HCT116 (cell line): Measurements from ENCODE around the gene CKM. TPM values are rescaled to one million over a fixed set of nuclear protein-coding genes. Genes with fewer than 3 reads are reported as not detected.

Experiments used
- ATAC-seq: fragments of 200-7000 bp; cut with Tn5 transposase; 2 replicates; pipeline ENCODE4 v1.9.1; 2020; ENCODE audit warnings: mild to moderate bottlenecking, moderate library complexity
- BruUV-seq: library from RNA; stranded (reverse); fragments of 400-500 nt; replicated peaks from 2 replicates; lab custom pipeline; 2021; lab: Mats Ljungman, UMichigan
- CTCF ChIA-PET: fragments of 300-600 bp; sonication (Branson Sonifier 250); formaldehyde crosslinking; loops from one replicate; lab custom pipeline; 2021; ENCODE audit warnings: antibody characterized with exemption; lab: Charles Lee
- POLR2A ChIA-PET: fragments of 300-600, 350-600 bp; sonication (Branson Sonifier 250); formaldehyde crosslinking; loops from one replicate; lab custom pipeline; 2021; ENCODE audit warnings: antibody characterized with exemption; lab: Charles Lee
- RAD21 ChIA-PET, 2 experiments: fragments of 300-600 bp; sonication (Branson Sonifier 250); formaldehyde crosslinking; loops; one replicate each; lab custom pipeline; 2023; ENCODE audit warnings: low total read pairs in 2 of 2; ENCODE audit not compliant: uncharacterized antibody in 2 of 2, unreplicated experiment in 2 of 2, low non-redundant PET in 1 of 2; lab: Charles Lee
- DNase-seq: peaks from one replicate; pipeline ENCODE4 v3.0.0-alpha.2; 2010; ENCODE audit warnings: low read depth, low spot score
- H2AFZ ChIP-seq: fragments of 200-600 bp; shearing (Covaris generic), sonication (generic); 2 replicates; pipeline ENCODE4 v1.6.1; 2017; ENCODE audit warnings: low read depth, mixed run types, mixed read lengths, antibody characterized with exemption, low read length; ENCODE audit not compliant: poor library complexity, severe bottlenecking
- H3K27ac ChIP-seq: 2 replicates; pipeline ENCODE4 v1.5.1; 2012; ENCODE audit warnings: low read depth, low read length
- H3K27me3 ChIP-seq: fragments of 200-600 bp; sonication (generic); 2 replicates; pipeline ENCODE4 v1.6.1; 2016; ENCODE audit warnings: mixed run types, low read length, mixed read lengths; ENCODE audit not compliant: insufficient read depth
- H3K36me3 ChIP-seq, 2 experiments: fragments of 200-500 bp in 1 of 2; fragments of 200-600 bp in 1 of 2; sonication (Bioruptor generic) in 1 of 2; sonication (generic) in 1 of 2; 2 replicates each; pipeline versions ENCODE4 v1.5.1 to v1.6.1; 2014 to 2016; ENCODE audit warnings: low read length in 2 of 2, inconsistent platforms in 1 of 2, mixed read lengths in 1 of 2, mixed run types in 1 of 2; ENCODE audit not compliant: insufficient read depth in 2 of 2, control insufficient read depth in 1 of 2
- H3K4me1 ChIP-seq, 2 experiments: fragments of 200-600 bp in 1 of 2; sonication (generic) in 1 of 2; 2 replicates each; pipeline versions ENCODE4 v1.5.1 to v1.6.1; 2012 to 2017; ENCODE audit warnings: low read length in 2 of 2, inconsistent platforms in 1 of 2, mild to moderate bottlenecking in 1 of 2, mixed read lengths in 1 of 2, mixed run types in 1 of 2, moderate library complexity in 1 of 2; ENCODE audit not compliant: insufficient read depth in 2 of 2, control insufficient read depth in 1 of 2
- H3K4me2 ChIP-seq: fragments of 200-600 bp; sonication (generic); 2 replicates; pipeline ENCODE4 v1.6.1; 2017; ENCODE audit warnings: mixed run types, low read length, mixed read lengths
- H3K4me3 ChIP-seq, 2 experiments: fragments of 200-600 bp in 1 of 2; sonication (generic) in 1 of 2; replicated peaks in 1 of 2; 2 replicates each; pipeline ENCODE4 v1.5.1; 2011 to 2016; ENCODE audit warnings: low read length in 2 of 2, control low read depth in 1 of 2, low read depth in 1 of 2, mild to moderate bottlenecking in 1 of 2, mixed read lengths in 1 of 2, mixed run types in 1 of 2
- H3K79me2 ChIP-seq: fragments of 200-600 bp; sonication (generic); 2 replicates; pipeline ENCODE4 v1.6.1; 2017; ENCODE audit warnings: mild to moderate bottlenecking, mixed run types, low read length, moderate library complexity, mixed read lengths; ENCODE audit not compliant: insufficient read depth
- H3K9ac ChIP-seq: fragments of 200-600 bp; sonication (generic); 2 replicates; pipeline ENCODE4 v1.6.1; 2016; ENCODE audit warnings: low read length, mixed read lengths
- H3K9me2 ChIP-seq: fragments of 200-600 bp; sonication (generic), shearing (Covaris generic); 2 replicates; pipeline ENCODE4 v1.6.1; 2017; ENCODE audit warnings: mixed run types, mild to moderate bottlenecking, moderate library complexity; ENCODE audit not compliant: insufficient read depth
- H3K9me3 ChIP-seq, 2 experiments: fragments of 200-500 bp in 1 of 2; fragments of 200-600 bp in 1 of 2; sonication (Bioruptor generic) in 1 of 2; sonication (generic) in 1 of 2; 2 replicates each; pipeline ENCODE4 v1.6.1; 2014 to 2017; ENCODE audit warnings: low read length in 2 of 2, mixed read lengths in 2 of 2, inconsistent platforms in 1 of 2, low read depth in 1 of 2, mild to moderate bottlenecking in 1 of 2, mixed run types in 1 of 2, moderate library complexity in 1 of 2; ENCODE audit not compliant: control insufficient read depth in 1 of 2, insufficient read depth in 1 of 2
- H4K20me1 ChIP-seq: fragments of 200-600 bp; sonication (generic), shearing (Covaris generic); 2 replicates; pipeline ENCODE4 v1.6.1; 2017; ENCODE audit warnings: mixed run types, mild to moderate bottlenecking, moderate library complexity; ENCODE audit not compliant: insufficient read depth
- EGR1 ChIP-seq: IDR thresholded peaks from 2 replicates; pipeline ENCODE4 v1.6.1; 2012; ENCODE audit warnings: low read depth
- EZH2phosphoT487 ChIP-seq: fragments of 200-600 bp; IDR thresholded peaks from 2 replicates; pipeline ENCODE4 v1.6.1; 2018; ENCODE audit warnings: antibody characterized with exemption, borderline replicate concordance
- MAX ChIP-seq: IDR thresholded peaks from 2 replicates; pipeline ENCODE4 v1.6.1; 2012
- POLR2AphosphoS5 ChIP-seq: IDR thresholded peaks from 2 replicates; pipeline ENCODE4 v1.6.1; 2011; ENCODE audit warnings: mild to moderate bottlenecking, low read depth, low read length, moderate library complexity
- RAD21 ChIP-seq: IDR thresholded peaks from 2 replicates; pipeline ENCODE4 v1.6.1; 2012; ENCODE audit warnings: low read depth, mild to moderate bottlenecking
- REST ChIP-seq: IDR thresholded peaks from 2 replicates; pipeline ENCODE4 v1.6.1; 2012; ENCODE audit warnings: low read depth
- SIN3A ChIP-seq: IDR thresholded peaks from 2 replicates; pipeline ENCODE4 v1.6.1; 2012; ENCODE audit warnings: low read depth
- SP1 ChIP-seq: IDR thresholded peaks from 2 replicates; pipeline ENCODE4 v1.6.1; 2012; ENCODE audit warnings: low read depth
- SRF ChIP-seq: IDR thresholded peaks from 2 replicates; pipeline ENCODE4 v1.6.1; 2012; ENCODE audit warnings: low read depth
- ZFX ChIP-seq: fragments of 450-650 bp; IDR thresholded peaks from 2 replicates; pipeline ENCODE4 v1.6.1; 2017
- ZNF274 ChIP-seq: fragments of 200-500 bp; sonication (Bioruptor generic); IDR thresholded peaks from 2 replicates; pipeline ENCODE4 v1.6.1; 2014; ENCODE audit warnings: mild to moderate bottlenecking, low read depth, low read length, inconsistent platforms
- intact Hi-C: fragments of 100-400 bp; cut with micrococcal nuclease; formaldehyde crosslinking; loops from 2 replicates; pipeline ENCODE4 v1.10.0; 2022
- total RNA-seq: library from RNA; stranded (reverse); gene quantifications from one replicate; pipeline ENCODE4 v1.2.1, GENCODE V29; 2021; ENCODE audit not compliant: unreplicated experiment

CKM gene
- total RNA-seq, 1 experiment from 2014 or later: not detected

- Histone ChIP-seq H3K4me3 (no peak overlapping the region), H3K79me2 (no peaks in the 10 kb centered on the region), H3K9me3 (no peaks in the 10 kb centered on the region), H3K36me3 (no peaks in the 10 kb centered on the region), H4K20me1 (no peaks in the 10 kb centered on the region)
- ChIA-PET RAD21 (no interaction called here), CTCF (no interaction called here), POLR2A (no interaction called here)
- BruUV-seq: no TSS peak
- TF ChIP-seq MAX (no peak), REST (no peak), POLR2AphosphoS5 (no peak), RAD21 (no peak), EGR1 (no peak), ZFX (no peak), SIN3A (no peak), SP1 (no peak), SRF (no peak), EZH2phosphoT487 (no peak), ZNF274 (no peak)
- TF ChIP-seq, all 23 proteins: peak for 0
- no peak for ATAC-seq
- peak overlapping the region; percentile 59; the same call in 1 of the 2 replicates for H3K4me2 ChIP-seq
- H3K9ac ChIP-seq: no peak overlapping the region
- no peak overlapping the region for H2AFZ ChIP-seq
- no peaks in the 10 kb centered on the region for H3K9me2 ChIP-seq
- H3K27me3 ChIP-seq: no peaks in the 10 kb centered on the region
- intact Hi-C loops: no loop called here
- DNase-seq: no peak
- peaks cover 23 to 29% of the 10 kb centered on the region in 2 experiments for H3K4me1 ChIP-seq
- no peak overlapping the region; the same call in 1 of the 2 replicates for H3K27ac ChIP-seq
These were observed 827 bp downstream of the CKM start for GRCh38 chr19:45321848-45322247.
